Germinal center (tissue), 1 donor: ENCODE measurements around the gene GBP5.
"Not testable (repeated sequence)": the region's sequence is repeated elsewhere in the genome, so short reads cannot be mapped to it uniquely, and the experiment has no call there.

Experiments used
- DNase-seq: peaks from one replicate; pipeline ENCODE4 v3.0.0; 2012; ENCODE audit warnings: mixed read lengths, low spot score

Gene GBP5, protein sequence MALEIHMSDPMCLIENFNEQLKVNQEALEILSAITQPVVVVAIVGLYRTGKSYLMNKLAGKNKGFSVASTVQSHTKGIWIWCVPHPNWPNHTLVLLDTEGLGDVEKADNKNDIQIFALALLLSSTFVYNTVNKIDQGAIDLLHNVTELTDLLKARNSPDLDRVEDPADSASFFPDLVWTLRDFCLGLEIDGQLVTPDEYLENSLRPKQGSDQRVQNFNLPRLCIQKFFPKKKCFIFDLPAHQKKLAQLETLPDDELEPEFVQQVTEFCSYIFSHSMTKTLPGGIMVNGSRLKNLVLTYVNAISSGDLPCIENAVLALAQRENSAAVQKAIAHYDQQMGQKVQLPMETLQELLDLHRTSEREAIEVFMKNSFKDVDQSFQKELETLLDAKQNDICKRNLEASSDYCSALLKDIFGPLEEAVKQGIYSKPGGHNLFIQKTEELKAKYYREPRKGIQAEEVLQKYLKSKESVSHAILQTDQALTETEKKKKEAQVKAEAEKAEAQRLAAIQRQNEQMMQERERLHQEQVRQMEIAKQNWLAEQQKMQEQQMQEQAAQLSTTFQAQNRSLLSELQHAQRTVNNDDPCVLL

DNA sequence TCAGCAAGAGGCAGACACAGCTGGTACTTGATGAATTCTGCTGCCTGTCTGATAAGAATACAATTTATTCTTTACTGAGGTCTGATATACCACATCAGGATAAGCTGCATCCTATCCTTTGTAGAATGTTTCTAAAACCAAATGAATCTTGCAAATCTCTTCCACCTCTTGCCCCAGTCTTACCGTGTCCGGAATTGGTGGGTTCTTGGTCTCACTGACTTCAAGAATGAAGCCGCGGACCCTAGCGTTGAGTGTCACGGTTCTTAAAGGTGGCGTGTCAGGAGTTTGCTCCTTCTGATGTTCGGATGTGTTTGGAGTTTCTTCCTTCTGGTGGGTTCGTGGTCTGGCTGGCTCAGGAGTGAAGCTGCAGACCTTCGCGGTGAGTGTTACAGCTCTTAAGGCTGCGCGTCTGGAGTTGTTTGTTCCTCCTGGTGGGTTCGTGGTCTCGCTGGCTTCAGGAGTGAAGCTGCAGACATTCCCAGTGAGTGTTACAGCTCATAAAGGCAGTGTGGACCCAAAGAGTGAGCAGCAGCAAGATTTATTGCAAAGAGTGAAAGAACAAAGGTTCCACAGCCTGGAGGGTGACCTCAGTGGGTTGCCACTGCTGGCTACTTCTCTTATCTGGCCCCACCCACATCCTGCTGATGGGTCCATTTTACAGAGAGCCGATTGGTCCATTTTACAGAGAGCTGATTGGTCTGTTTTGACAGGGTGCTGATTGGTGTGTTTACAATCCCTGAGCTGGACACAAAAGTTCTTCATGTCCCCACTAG, at the start of gene GBP5:
Gene GBP5, minus strand, starts transcription at position 592 of the 773 bp plus-strand sequence. CDS start 3,305 bp downstream, outside the sequence.
- not testable (repeated sequence) for DNase-seq

- no peak for DNase-seq
Measured at GRCh38 chr1:89322402-89322801, 49.7 kb upstream of the GBP5 start.

- DNase-seq = no peak
Measured at GRCh38 chr1:89312572-89312971, 39.9 kb upstream of the GBP5 start.

- no peak for DNase-seq
Measured at GRCh38 chr1:89311757-89312156, 39.1 kb upstream of the GBP5 start.

- DNase-seq = no peak
Measured at GRCh38 chr1:89310976-89311375, 38.3 kb upstream of the GBP5 start.

GRCh38 chr1:89310505-89310904, 37.8 kb upstream of the GBP5 start:
- no peak for DNase-seq

DNA sequence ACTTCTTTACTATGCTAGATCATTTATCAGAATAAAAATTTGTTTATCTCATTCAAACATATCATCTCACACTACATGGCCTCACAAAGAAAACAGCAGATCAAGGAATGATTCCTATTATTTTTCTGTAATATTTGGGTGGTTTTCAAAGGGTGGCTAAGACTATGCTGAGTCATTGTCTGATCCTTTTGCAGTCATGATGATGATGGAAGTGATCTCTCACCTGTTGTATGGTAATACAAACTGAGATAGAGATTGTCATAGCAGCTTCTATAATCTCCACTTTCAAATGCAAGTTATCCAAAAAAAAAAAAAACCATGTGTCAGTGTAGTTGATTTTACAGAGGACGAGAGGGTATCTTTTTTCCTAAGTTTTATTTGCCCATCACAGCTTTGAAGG, 37.2 kb upstream of the GBP5 start:
- no peak for DNase-seq

- DNase-seq = no peak
Measured at GRCh38 chr1:89306273-89306672, 33.6 kb upstream of the GBP5 start.

GRCh38 chr1:89305493-89305892, 32.8 kb upstream of the GBP5 start:
- no peak for DNase-seq

DNA sequence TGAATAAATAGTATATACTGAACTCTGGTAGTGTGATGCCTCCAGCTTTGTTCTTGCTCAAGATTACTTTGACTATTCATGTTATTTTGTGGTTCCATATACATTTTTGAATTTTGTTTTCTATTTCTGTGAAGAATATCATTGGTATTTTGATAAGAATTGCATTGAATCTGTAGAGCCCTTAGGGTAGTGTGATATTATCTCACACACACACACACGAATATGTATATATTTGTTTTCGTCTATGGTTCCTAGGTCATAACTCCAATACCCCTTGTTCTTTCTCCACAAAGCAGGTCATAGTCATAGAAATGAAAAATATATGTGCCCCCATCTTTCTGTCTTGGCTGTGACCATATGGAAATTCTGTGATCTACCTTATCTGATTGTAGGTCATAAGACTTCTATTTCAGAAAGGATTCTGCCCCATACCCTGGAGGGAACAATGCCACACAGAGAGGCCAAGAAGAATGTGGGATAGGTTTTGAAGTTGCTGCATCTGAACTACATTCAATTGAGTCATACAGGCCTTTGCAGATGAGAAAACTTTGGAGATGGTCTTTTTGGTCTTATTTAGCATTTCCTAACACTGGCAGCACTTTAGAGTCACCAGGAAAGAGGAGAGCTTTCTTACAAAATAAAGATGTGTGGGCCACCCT, 32.0 kb upstream of the GBP5 start:
- no peak for DNase-seq

- no peak for DNase-seq
Measured at GRCh38 chr1:89302697-89303332, 30.2 kb upstream of the GBP5 start.

DNA sequence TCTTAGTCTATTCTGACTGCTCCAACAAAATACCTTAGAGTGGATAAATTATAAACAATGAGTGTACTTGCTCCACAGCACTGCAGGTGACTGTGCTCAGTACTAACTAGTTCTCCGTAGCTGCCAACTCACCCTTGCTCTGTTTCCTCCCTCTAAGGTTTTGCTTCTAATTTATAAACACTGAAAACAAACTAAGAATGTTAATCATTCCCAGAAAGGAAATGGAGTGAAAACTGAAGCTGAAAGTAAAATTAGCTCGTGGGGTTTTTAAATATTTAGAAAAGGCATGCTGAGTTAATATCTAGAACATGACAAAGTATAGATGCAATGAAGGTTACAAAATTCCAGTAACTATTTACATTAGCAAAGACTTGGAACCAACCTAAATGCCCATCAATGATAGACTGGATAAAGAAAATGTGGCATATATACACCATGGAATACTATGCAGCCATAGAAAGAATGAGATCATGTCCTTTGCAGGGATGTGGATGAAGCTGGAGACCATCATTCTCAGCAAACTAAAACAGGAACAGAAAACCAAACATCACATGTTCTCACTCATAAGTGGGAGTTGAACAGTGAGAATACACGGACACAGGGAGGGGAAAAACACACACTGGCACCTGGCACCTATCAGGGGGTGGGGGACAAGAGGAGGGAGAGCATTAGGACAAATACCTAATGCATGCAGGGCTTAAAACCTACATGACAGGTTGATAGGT, 27.2 kb upstream of the GBP5 start:
- not testable (repeated sequence) for DNase-seq

- no peak for DNase-seq
Measured at GRCh38 chr1:89298461-89298860, 25.8 kb upstream of the GBP5 start.

GRCh38 chr1:89295187-89295586, 22.5 kb upstream of the GBP5 start:
- no peak for DNase-seq

DNA sequence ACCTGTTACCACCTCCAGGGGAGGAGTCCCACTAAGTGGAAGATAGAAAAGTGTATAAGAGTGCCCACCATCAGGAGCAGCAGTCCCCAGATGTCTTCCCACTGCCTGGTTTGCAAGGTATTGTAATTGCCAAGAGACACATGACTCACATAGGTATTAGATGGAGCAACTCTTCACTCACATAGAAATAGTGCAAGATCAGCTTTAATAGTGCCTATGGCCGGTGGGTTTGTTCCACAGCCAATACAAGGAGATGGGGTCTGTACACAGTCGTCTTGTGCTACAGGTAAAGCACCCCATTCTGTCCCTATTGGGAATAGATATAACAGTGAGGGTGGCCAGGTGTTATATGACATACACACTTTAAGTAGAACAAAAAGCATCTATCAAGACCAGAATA, 18.6 kb upstream of the GBP5 start:
- no peak for DNase-seq

DNA sequence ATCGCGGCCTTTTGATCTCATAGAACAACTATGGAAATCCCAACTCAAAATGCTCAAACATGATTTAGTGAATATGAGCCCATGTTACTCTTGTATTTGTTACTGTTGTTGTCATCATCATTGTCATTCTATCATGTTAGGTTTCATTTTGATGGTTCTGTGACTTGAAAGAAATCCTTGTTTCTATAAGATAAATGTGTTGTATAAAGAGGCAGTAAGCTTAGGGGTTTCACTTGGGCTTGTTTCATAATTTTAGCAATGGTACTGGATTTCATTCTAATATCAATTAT, 15.3 kb upstream of the GBP5 start:
- DNase-seq = no peak

GRCh38 chr1:89287181-89288050, 14.8 kb upstream of the GBP5 start:
- no peak for DNase-seq

DNA sequence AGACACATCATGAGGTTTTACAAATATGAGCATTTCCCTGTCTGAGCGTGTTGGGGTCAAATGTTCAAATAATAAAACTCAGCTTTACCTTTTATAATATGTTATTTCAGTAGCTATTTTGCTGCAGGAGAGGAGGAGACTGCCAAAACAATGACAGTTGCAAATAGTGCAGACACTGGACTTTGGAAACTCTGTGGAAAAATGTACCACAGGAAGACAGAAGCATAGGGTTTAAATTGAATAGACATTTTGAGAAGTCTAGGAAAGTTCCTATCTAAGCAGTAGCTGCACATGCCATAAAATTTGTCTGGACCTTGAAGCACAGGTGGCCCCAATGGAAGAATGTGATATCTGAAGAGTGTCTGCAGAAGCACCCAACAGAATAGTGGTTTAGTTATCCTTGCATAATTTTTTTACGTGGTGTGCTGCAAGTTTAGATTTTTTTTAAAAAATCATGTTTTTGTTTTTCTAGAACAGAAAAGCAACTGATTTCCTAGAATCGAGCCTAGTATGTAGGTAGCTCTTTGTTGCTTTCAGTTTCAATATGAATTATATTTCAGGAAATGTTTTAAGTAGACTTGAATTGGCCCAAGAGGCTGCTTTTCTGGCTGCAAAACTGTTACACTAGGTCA, 14.0 kb upstream of the GBP5 start:
- no peak for DNase-seq

GRCh38 chr1:89285745-89286380, 13.2 kb upstream of the GBP5 start:
- DNase-seq = no peak
